ENCODE measurements around the gene B3GALT2. TPM values are rescaled to one million over a fixed set of nuclear protein-coding genes. Genes with fewer than 3 reads are reported as not detected.

The B3GALT2 gene
- polyA plus RNA-seq, 1 donor from 2014 or later = 12.4 TPM

DNA sequence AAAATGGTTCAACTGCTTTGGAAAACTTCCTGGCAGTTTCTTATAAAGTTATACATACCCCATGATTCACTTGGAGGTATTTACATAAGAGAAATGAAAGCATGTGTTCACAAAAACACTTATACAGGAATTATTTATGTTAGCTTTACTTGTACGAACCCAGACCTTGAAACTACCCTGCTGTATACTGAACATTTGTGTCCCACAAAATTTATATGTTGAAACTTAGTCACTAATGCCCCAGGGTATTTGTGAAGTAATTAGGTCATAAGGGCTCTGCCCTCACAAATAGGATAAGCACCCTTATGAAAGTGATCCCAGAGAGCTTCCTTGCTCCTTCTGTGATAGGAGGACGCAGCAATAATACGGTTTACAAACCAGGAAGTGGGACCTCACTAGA is 42.7 kb upstream of the B3GALT2 start:
- TF ChIP-seq RAD21 (conservative IDR thresholded peaks at IDR 0.05) = no peak
- TF ChIP-seq POLR2AphosphoS5 (IDR thresholded peaks at IDR 0.05) = no peak
- TF ChIP-seq, protein P1, sequence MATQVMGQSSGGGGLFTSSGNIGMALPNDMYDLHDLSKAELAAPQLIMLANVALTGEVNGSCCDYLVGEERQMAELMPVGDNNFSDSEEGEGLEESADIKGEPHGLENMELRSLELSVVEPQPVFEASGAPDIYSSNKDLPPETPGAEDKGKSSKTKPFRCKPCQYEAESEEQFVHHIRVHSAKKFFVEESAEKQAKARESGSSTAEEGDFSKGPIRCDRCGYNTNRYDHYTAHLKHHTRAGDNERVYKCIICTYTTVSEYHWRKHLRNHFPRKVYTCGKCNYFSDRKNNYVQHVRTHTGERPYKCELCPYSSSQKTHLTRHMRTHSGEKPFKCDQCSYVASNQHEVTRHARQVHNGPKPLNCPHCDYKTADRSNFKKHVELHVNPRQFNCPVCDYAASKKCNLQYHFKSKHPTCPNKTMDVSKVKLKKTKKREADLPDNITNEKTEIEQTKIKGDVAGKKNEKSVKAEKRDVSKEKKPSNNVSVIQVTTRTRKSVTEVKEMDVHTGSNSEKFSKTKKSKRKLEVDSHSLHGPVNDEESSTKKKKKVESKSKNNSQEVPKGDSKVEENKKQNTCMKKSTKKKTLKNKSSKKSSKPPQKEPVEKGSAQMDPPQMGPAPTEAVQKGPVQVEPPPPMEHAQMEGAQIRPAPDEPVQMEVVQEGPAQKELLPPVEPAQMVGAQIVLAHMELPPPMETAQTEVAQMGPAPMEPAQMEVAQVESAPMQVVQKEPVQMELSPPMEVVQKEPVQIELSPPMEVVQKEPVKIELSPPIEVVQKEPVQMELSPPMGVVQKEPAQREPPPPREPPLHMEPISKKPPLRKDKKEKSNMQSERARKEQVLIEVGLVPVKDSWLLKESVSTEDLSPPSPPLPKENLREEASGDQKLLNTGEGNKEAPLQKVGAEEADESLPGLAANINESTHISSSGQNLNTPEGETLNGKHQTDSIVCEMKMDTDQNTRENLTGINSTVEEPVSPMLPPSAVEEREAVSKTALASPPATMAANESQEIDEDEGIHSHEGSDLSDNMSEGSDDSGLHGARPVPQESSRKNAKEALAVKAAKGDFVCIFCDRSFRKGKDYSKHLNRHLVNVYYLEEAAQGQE (IDR thresholded peaks at IDR 0.05; ENCODE audit: borderline replicate concordance) = no peak
- no peak for TF ChIP-seq EP300 (conservative IDR thresholded peaks at IDR 0.05; ENCODE audit: poor library complexity, severe bottlenecking)
- no peak for TF ChIP-seq EZH2 (IDR thresholded peaks at IDR 0.05; ENCODE audit: borderline replicate concordance, insufficient read depth, low read length, poor library complexity, severe bottlenecking)
- no peak for TF ChIP-seq MXI1 (conservative IDR thresholded peaks at IDR 0.05; ENCODE audit: poor library complexity, severe bottlenecking)
- Histone ChIP-seq H3K27ac (ENCODE audit: low read length) (no peak overlapping the region), H3K4me2 (ENCODE audit: low read length) (no peak overlapping the region)

DNA sequence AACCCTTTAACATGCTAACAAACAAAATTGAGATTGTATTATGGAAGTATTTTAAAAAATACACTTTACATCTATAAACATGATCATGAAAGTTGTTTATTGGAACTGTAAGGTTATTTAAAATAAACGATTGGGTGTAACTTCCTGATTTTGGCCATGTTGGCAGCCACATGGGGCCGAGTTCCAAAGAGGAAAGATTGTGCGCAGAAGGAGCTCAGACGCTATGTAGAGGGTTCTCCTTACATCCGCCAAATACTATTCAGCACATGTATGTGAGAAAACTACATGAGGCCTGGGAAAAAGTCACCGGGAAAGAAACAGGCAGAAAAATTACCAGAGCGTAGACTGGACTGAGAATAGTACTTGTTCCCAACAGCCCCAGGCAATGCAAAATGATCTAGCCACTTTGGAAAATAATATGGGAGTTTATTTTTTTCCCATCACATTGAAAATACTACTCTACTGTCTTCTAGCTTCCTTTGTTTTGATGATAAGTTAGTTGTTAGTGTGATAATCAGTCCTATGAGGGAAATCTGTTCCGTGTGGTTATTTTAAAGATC is 35.7 kb upstream of the B3GALT2 start:
- TF ChIP-seq TAF1 (IDR thresholded peaks at IDR 0.05; ENCODE audit: low read depth) (no peak), POLR2AphosphoS5 (IDR thresholded peaks at IDR 0.05) (no peak), SMC3 (conservative IDR thresholded peaks at IDR 0.05; ENCODE audit: poor library complexity) (no peak)
- TF ChIP-seq, protein P2, sequence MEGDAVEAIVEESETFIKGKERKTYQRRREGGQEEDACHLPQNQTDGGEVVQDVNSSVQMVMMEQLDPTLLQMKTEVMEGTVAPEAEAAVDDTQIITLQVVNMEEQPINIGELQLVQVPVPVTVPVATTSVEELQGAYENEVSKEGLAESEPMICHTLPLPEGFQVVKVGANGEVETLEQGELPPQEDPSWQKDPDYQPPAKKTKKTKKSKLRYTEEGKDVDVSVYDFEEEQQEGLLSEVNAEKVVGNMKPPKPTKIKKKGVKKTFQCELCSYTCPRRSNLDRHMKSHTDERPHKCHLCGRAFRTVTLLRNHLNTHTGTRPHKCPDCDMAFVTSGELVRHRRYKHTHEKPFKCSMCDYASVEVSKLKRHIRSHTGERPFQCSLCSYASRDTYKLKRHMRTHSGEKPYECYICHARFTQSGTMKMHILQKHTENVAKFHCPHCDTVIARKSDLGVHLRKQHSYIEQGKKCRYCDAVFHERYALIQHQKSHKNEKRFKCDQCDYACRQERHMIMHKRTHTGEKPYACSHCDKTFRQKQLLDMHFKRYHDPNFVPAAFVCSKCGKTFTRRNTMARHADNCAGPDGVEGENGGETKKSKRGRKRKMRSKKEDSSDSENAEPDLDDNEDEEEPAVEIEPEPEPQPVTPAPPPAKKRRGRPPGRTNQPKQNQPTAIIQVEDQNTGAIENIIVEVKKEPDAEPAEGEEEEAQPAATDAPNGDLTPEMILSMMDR (IDR thresholded peaks at IDR 0.05; ENCODE audit: poor library complexity, severe bottlenecking) = no peak
- Histone ChIP-seq H3K4me2 (ENCODE audit: low read length) (no peak overlapping the region), H4K20me1 (ENCODE audit: insufficient read depth) (no peaks in the 10 kb centered on the region), H2AFZ (ENCODE audit: low read depth, low read length) (no peak overlapping the region), H3K27me3 (ENCODE audit: insufficient read depth, low read depth, low read length) (no peaks in the 10 kb centered on the region), H3K4me3 (ENCODE audit: low read length) (no peak overlapping the region), H3K9me3 (ENCODE audit: low read length) (no peaks in the 10 kb centered on the region), H3K27ac (ENCODE audit: low read length) (no peak overlapping the region), H3K9me2 (ENCODE audit: insufficient read depth, low read length) (no peaks in the 10 kb centered on the region), H3F3A (ENCODE audit: insufficient read depth, low read length, poor library complexity, severe bottlenecking) (no peaks in the 10 kb centered on the region), H3K36me3 (ENCODE audit: insufficient read depth, low read length) (no peaks in the 10 kb centered on the region), H3K79me2 (replicated peaks; ENCODE audit: insufficient read depth, low read length) (no peaks in the 10 kb centered on the region), H3K9ac (ENCODE audit: low read length) (no peak overlapping the region)

More for the DNA sequence above, 42.7 kb upstream of the B3GALT2 start:
- Histone ChIP-seq H3K9me2 (ENCODE audit: insufficient read depth, low read length) (no peaks in the 10 kb centered on the region), H3K9me3 (ENCODE audit: low read length) (no peaks in the 10 kb centered on the region), H3K79me2 (replicated peaks; ENCODE audit: insufficient read depth, low read length) (no peaks in the 10 kb centered on the region), H4K20me1 (ENCODE audit: insufficient read depth) (no peaks in the 10 kb centered on the region), H3F3A (ENCODE audit: insufficient read depth, low read length, poor library complexity, severe bottlenecking) (no peaks in the 10 kb centered on the region), H2AFZ (ENCODE audit: low read depth, low read length) (no peak overlapping the region), H3K4me3 (ENCODE audit: low read length) (no peak overlapping the region), H3K9ac (ENCODE audit: low read length) (no peak overlapping the region), H3K36me3 (ENCODE audit: insufficient read depth, low read length) (no peaks in the 10 kb centered on the region), H3K27me3 (ENCODE audit: insufficient read depth, low read depth, low read length) (no peaks in the 10 kb centered on the region)
